H1 (cell line): ENCODE measurements around the gene ABCG1. TPM values are rescaled to one million over a fixed set of nuclear protein-coding genes. Genes with fewer than 3 reads are reported as not detected.

Source experiments
- BACH1 ChIP-seq: IDR thresholded peaks from 2 replicates; pipeline ENCODE4 v1.6.1; 2012; ENCODE audit warnings: low read length, improper control_type of control experiment
- BCL11A ChIP-seq, 2 experiments: IDR thresholded peaks; one replicate each; pipeline ENCODE4 v1.6.1; 2011; ENCODE audit warnings: low read depth in 2 of 2, low read length in 2 of 2, mild to moderate bottlenecking in 2 of 2
- KDM5A ChIP-seq: fragments of 200-600 bp; IDR thresholded peaks from 2 replicates; pipeline ENCODE4 v1.7.1; 2012; ENCODE audit warnings: mild to moderate bottlenecking, low read length, inconsistent platforms, mixed read lengths
- RFX5 ChIP-seq: IDR thresholded peaks from 2 replicates; pipeline ENCODE4 v1.6.1; 2011; ENCODE audit warnings: low read depth, low read length, improper control_type of control experiment, borderline replicate concordance
- RXRA ChIP-seq: IDR thresholded peaks from 2 replicates; pipeline ENCODE4 v1.6.1; 2011; ENCODE audit warnings: low read depth, mild to moderate bottlenecking, low read length, moderate library complexity; ENCODE audit not compliant: insufficient read depth
- SAP30 ChIP-seq: fragments of 300-600 bp; sonication (generic); IDR thresholded peaks from 2 replicates; pipeline ENCODE4 v1.7.1; 2012; ENCODE audit warnings: low read length, moderate library complexity, mild to moderate bottlenecking, inconsistent platforms; ENCODE audit not compliant: insufficient read depth, insufficient replicate concordance
- SIRT6 ChIP-seq: IDR thresholded peaks from one replicate; pipeline ENCODE4 v1.7.1; 2012; ENCODE audit warnings: low read length, inconsistent platforms
- ZNF274 ChIP-seq: IDR thresholded peaks from 2 replicates; pipeline ENCODE4 v1.7.0; 2012; ENCODE audit warnings: low read length, borderline replicate concordance; ENCODE audit errors: extremely low read depth
- polyA plus RNA-seq, 7 experiments: library from polyadenylated mRNA; depleted of rRNA in 3 of 7; stranded (reverse) in 5 of 7; unstranded in 2 of 7; fragments of >200 nt in 5 of 7; fragments of 200-250 nt in 2 of 7; gene quantifications; 1 replicate in 5 of 7; 2 replicates in 1 of 7; 4 replicates in 1 of 7; pipeline versions ENCODE4 v1.2.1 to v1.2.3, GENCODE V29; 2011 to 2013; ENCODE audit warnings: missing spikeins in 2 of 7, mixed read lengths in 2 of 7
- total RNA-seq: library from RNA; stranded (reverse); fragmentation: NEBNext Ultra II Directional; extraction: Animal tissue kit (Norgen Biotek cat#: 25700); gene quantifications from 2 replicates; pipeline ENCODE4 v1.2.1, GENCODE V29; 2021

ABCG1 gene
- total and polyA plus RNA-seq, 2 of the 8 experiments (the other 6 are each of a cell fraction or from before 2014, with no cell fraction given): 2.1 to 4.0 TPM

DNA sequence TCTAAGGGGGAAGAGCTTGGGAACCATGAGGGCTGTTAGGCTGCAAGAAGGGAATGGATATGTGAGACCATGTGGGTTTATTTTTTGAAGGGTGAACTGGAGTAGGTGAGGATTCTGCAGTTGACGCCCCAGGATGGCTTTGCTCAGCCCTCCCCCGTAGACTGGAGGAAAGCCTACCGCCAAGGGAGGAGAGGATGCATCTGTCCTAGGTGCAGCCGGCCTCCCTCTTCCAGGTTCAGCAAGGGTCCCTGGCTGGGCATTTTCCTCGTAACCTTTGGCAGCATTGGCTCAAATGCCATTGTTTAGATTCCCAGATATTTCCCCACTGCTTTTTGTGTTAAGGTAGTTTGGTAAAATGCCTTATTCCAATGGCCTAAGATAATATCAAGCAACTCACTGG lies 79.7 kb downstream of the ABCG1 start (continued):
- TF ChIP-seq RFX5 (no peak), BCL11A (IDR thresholded peaks at IDR 0.05; ENCODE audit: low read depth in 2 of 2, low read length in 2 of 2) (no peak), RXRA (no peak), SAP30 (no peak), SIRT6 (no peak), ZNF274 (no peak), KDM5A (no peak), BACH1 (no peak)
